ENCODE measurements around the gene FGFR2. TPM values are rescaled to one million over a fixed set of nuclear protein-coding genes. Genes with fewer than 3 reads are reported as not detected.

Gene FGFR2
- total RNA-seq, 1 donor from 2014 or later: 11.8 TPM

- Mint-ChIP-seq H3K4me1 (ENCODE audit: low read depth, unreplicated experiment) (peaks cover 17% of the 10 kb centered on the region), H3K4me3 (ENCODE audit: unreplicated experiment) (no peak overlapping the region), H3K9me3 (ENCODE audit: unreplicated experiment) (no peaks in the 10 kb centered on the region), H3K27me3 (ENCODE audit: low read depth, unreplicated experiment) (peaks cover 23% of the 10 kb centered on the region), H3K36me3 (ENCODE audit: low read depth, unreplicated experiment) (no peaks in the 10 kb centered on the region), H3K27ac (ENCODE audit: unreplicated experiment) (no peak overlapping the region)
- H3K9me3 ChIP-seq (ENCODE audit: insufficient read depth, low read depth, low read length): no peaks in the 10 kb centered on the region
- TF ChIP-seq, protein P1, sequence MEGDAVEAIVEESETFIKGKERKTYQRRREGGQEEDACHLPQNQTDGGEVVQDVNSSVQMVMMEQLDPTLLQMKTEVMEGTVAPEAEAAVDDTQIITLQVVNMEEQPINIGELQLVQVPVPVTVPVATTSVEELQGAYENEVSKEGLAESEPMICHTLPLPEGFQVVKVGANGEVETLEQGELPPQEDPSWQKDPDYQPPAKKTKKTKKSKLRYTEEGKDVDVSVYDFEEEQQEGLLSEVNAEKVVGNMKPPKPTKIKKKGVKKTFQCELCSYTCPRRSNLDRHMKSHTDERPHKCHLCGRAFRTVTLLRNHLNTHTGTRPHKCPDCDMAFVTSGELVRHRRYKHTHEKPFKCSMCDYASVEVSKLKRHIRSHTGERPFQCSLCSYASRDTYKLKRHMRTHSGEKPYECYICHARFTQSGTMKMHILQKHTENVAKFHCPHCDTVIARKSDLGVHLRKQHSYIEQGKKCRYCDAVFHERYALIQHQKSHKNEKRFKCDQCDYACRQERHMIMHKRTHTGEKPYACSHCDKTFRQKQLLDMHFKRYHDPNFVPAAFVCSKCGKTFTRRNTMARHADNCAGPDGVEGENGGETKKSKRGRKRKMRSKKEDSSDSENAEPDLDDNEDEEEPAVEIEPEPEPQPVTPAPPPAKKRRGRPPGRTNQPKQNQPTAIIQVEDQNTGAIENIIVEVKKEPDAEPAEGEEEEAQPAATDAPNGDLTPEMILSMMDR (IDR thresholded peaks at IDR 0.05; ENCODE audit: insufficient read depth, low read depth, low read length): no peak
- TF ChIP-seq EZH2 (IDR thresholded peaks at IDR 0.05; ENCODE audit: insufficient read depth, low read length): no peak
- H3K9ac ChIP-seq (ENCODE audit: low read length): no peak overlapping the region
- FAIRE-seq (no peak), DNase-seq (ENCODE audit: low read depth) (no peak)
- no peaks in the 10 kb centered on the region for H3K79me2 ChIP-seq (ENCODE audit: insufficient read depth, low read length)
- no peaks in the 10 kb centered on the region for H3K36me3 ChIP-seq (ENCODE audit: insufficient read depth, low read length)
- no peaks in the 10 kb centered on the region for H3K27me3 ChIP-seq (ENCODE audit: insufficient read depth, low read length)
- H2AFZ ChIP-seq (ENCODE audit: low read depth, low read length): no peak overlapping the region
- no peak overlapping the region for H3K4me3 ChIP-seq (ENCODE audit: insufficient read depth, low read depth, low read length)
- no peaks in the 10 kb centered on the region for H4K20me1 ChIP-seq (ENCODE audit: insufficient read depth, low read length)
- no peak overlapping the region for H3K4me2 ChIP-seq (ENCODE audit: low read length)
- no peaks in the 10 kb centered on the region for H3K4me1 ChIP-seq (ENCODE audit: insufficient read depth, low read length)
- H3K27ac ChIP-seq (ENCODE audit: low read depth, low read length): no peak overlapping the region
Observed at GRCh38 chr10:121607310-121608055, 9.2 kb upstream of the FGFR2 start.

DNA sequence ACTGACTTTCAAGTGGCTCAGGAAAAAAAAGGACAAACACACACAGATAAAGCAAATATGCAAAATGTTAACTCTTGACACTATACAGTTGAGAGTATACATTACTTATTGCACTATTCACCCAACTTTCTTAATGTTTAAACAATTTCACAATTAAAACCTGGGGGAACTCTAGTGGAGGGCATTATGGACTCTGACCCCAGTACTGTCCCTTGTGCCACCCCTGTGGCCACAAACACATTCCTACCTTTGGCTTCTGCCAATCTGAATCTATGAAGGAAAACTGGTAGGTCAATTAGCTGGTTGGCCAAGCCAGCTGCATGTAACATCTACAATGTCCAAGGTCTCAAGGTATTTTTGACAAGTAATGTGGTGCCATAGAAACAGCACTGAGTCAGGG lies 7.5 kb upstream of the FGFR2 start:
- Histone ChIP-seq H3K9me3 (ENCODE audit: insufficient read depth, low read depth, low read length) (no peaks in the 10 kb centered on the region), H3K79me2 (ENCODE audit: insufficient read depth, low read length) (no peaks in the 10 kb centered on the region), H2AFZ (ENCODE audit: low read depth, low read length) (no peak overlapping the region), H3K4me3 (ENCODE audit: insufficient read depth, low read depth, low read length) (no peak overlapping the region), H3K9ac (ENCODE audit: low read length) (no peak overlapping the region), H3K4me1 (ENCODE audit: insufficient read depth, low read length) (no peaks in the 10 kb centered on the region), H3K4me2 (ENCODE audit: low read length) (no peak overlapping the region), H3K27me3 (ENCODE audit: insufficient read depth, low read length) (peaks cover 6% of the 10 kb centered on the region), H3K36me3 (ENCODE audit: insufficient read depth, low read length) (no peaks in the 10 kb centered on the region), H3K27ac (ENCODE audit: low read depth, low read length) (no peak overlapping the region), H4K20me1 (ENCODE audit: insufficient read depth, low read length) (no peaks in the 10 kb centered on the region)
- no peaks in the 10 kb centered on the region for H3K36me3 Mint-ChIP-seq (ENCODE audit: low read depth, unreplicated experiment)
- no peak for DNase-seq (ENCODE audit: low read depth)
- FAIRE-seq: no peak
- peaks cover 12% of the 10 kb centered on the region for H3K4me1 Mint-ChIP-seq (ENCODE audit: low read depth, unreplicated experiment)
- peaks cover 22% of the 10 kb centered on the region for H3K27me3 Mint-ChIP-seq (ENCODE audit: low read depth, unreplicated experiment)
- no peak overlapping the region for H3K27ac Mint-ChIP-seq (ENCODE audit: unreplicated experiment)
- no peak overlapping the region for H3K4me3 Mint-ChIP-seq (ENCODE audit: unreplicated experiment)
- TF ChIP-seq, protein P1 (IDR thresholded peaks at IDR 0.05; ENCODE audit: insufficient read depth, low read depth, low read length): no peak
- H3K9me3 Mint-ChIP-seq (ENCODE audit: unreplicated experiment): no peaks in the 10 kb centered on the region

GRCh38 chr10:121601458-121601857 lies 3.2 kb upstream of the FGFR2 start:
- no peak overlapping the region for H3K4me2 ChIP-seq (ENCODE audit: low read length)
- no peak overlapping the region for H3K4me3 Mint-ChIP-seq (ENCODE audit: unreplicated experiment)
- H3K4me3 ChIP-seq (ENCODE audit: insufficient read depth, low read depth, low read length): no peak overlapping the region
- DNase-seq (ENCODE audit: low read depth) (no peak), FAIRE-seq (no peak)
- TF ChIP-seq, protein P1 (IDR thresholded peaks at IDR 0.05; ENCODE audit: insufficient read depth, low read depth, low read length): no peak
- no peak for TF ChIP-seq EZH2 (IDR thresholded peaks at IDR 0.05; ENCODE audit: insufficient read depth, low read length)
- H3K27ac ChIP-seq (ENCODE audit: low read depth, low read length): no peak overlapping the region
- H3K9me3 Mint-ChIP-seq (ENCODE audit: unreplicated experiment): no peaks in the 10 kb centered on the region
- no peak overlapping the region for H3K27ac Mint-ChIP-seq (ENCODE audit: unreplicated experiment)
- peaks cover 6% of the 10 kb centered on the region for H3K4me1 ChIP-seq (ENCODE audit: insufficient read depth, low read length)
- H4K20me1 ChIP-seq (ENCODE audit: insufficient read depth, low read length): peaks cover 2% of the 10 kb centered on the region
- no peaks in the 10 kb centered on the region for H3K9me3 ChIP-seq (ENCODE audit: insufficient read depth, low read depth, low read length)
- H3K9ac ChIP-seq (ENCODE audit: low read length): no peak overlapping the region
- H3K4me1 Mint-ChIP-seq (ENCODE audit: low read depth, unreplicated experiment): peaks cover 8% of the 10 kb centered on the region
- H3K27me3 ChIP-seq (ENCODE audit: insufficient read depth, low read length): peaks cover 34% of the 10 kb centered on the region
- H3K36me3 ChIP-seq (ENCODE audit: insufficient read depth, low read length): no peaks in the 10 kb centered on the region
- H3K36me3 Mint-ChIP-seq (ENCODE audit: low read depth, unreplicated experiment): no peaks in the 10 kb centered on the region
- peaks cover 12% of the 10 kb centered on the region for H3K27me3 Mint-ChIP-seq (ENCODE audit: low read depth, unreplicated experiment)
- H3K79me2 ChIP-seq (ENCODE audit: insufficient read depth, low read length): no peaks in the 10 kb centered on the region
- H2AFZ ChIP-seq (ENCODE audit: low read depth, low read length): no peak overlapping the region

Data from astrocyte (in vitro differentiated cells and primary cell).